Hepatocyte (in vitro differentiated cells): Measurements from ENCODE around the gene OR51B2. TPM values are rescaled to one million over a fixed set of nuclear protein-coding genes. Genes with fewer than 3 reads are reported as not detected.
"Not testable (repeated sequence)": the region's sequence is repeated elsewhere in the genome, so short reads cannot be mapped to it uniquely, and the experiment has no call there.

Source experiments
- DNase-seq: peaks from one replicate; pipeline ENCODE4 v3.0.0-alpha.2; 2016; ENCODE audit warnings: low spot score
- H2AFZ ChIP-seq: fragments of 200-600 bp; sonication (generic); 2 replicates; pipeline ENCODE4 v1.6.0; 2016; ENCODE audit warnings: antibody characterized with exemption, mild to moderate bottlenecking
- H3K27ac ChIP-seq: fragments of 200-600 bp; sonication (generic); 2 replicates; pipeline ENCODE4 v1.5.1; 2016; ENCODE audit warnings: mild to moderate bottlenecking
- H3K27me3 ChIP-seq: fragments of 200-600 bp; sonication (generic); 2 replicates; pipeline ENCODE4 v1.6.1; 2016
- H3K36me3 ChIP-seq: fragments of 200-600 bp; sonication (generic); replicated peaks from 2 replicates; pipeline ENCODE4 v1.5.1; 2016; ENCODE audit warnings: low read depth; ENCODE audit not compliant: insufficient read depth
- H3K4me1 ChIP-seq: fragments of 200-600 bp; sonication (generic); 2 replicates; pipeline ENCODE4 v1.5.1; 2016; ENCODE audit warnings: mild to moderate bottlenecking, moderate library complexity; ENCODE audit not compliant: insufficient read depth
- H3K4me2 ChIP-seq: fragments of 200-600 bp; sonication (generic); 2 replicates; pipeline ENCODE4 v1.6.0; 2016
- H3K4me3 ChIP-seq: fragments of 200-600 bp; sonication (generic); 2 replicates; pipeline ENCODE4 v1.5.1; 2016; ENCODE audit warnings: mild to moderate bottlenecking
- H3K79me2 ChIP-seq: fragments of 200-600 bp; sonication (generic); 2 replicates; pipeline ENCODE4 v1.6.0; 2017; ENCODE audit warnings: mild to moderate bottlenecking
- H3K9me2 ChIP-seq: fragments of 200-600 bp; sonication (generic); replicated peaks from 2 replicates; pipeline ENCODE4 v1.6.0; 2017; ENCODE audit warnings: mild to moderate bottlenecking; ENCODE audit not compliant: insufficient read depth
- H3K9me3 ChIP-seq: fragments of 200-600 bp; sonication (generic); 2 replicates; pipeline ENCODE4 v1.5.1; 2016; ENCODE audit warnings: low read depth, mild to moderate bottlenecking
- H4K20me1 ChIP-seq: fragments of 200-600 bp; sonication (generic); 2 replicates; pipeline ENCODE4 v1.6.0; 2016; ENCODE audit warnings: mild to moderate bottlenecking; ENCODE audit not compliant: insufficient read depth, poor library complexity, severe bottlenecking
- CTCF ChIP-seq: fragments of 200-600 bp; sonication (generic); IDR thresholded peaks from 2 replicates; pipeline ENCODE4 v1.5.1; 2016; ENCODE audit warnings: antibody characterized with exemption, mild to moderate bottlenecking; ENCODE audit not compliant: poor library complexity
- EZH2 ChIP-seq: fragments of 200-600 bp; sonication (generic); IDR thresholded peaks from 2 replicates; pipeline ENCODE4 v1.6.1; 2016; ENCODE audit warnings: antibody characterized with exemption, mild to moderate bottlenecking, borderline replicate concordance
- EZH2phosphoT487 ChIP-seq: fragments of 200-600 bp; sonication (generic); IDR thresholded peaks from one replicate; pipeline ENCODE4 v1.6.1; 2018; ENCODE audit warnings: antibody characterized with exemption, mild to moderate bottlenecking, low read depth, moderate library complexity; ENCODE audit not compliant: unreplicated experiment, severe bottlenecking
- WGBS: methylation state at CpG from one replicate; pipeline ENCODE4 v1.1.6; 2016; ENCODE audit warnings: low lambda C conversion rate; ENCODE audit errors: missing lambda C conversion rate; 5-methylcytosine and 5-hydroxymethylcytosine counted together
- polyA plus RNA-seq: library from polyadenylated mRNA; unstranded; fragments of >200 nt; fragmentation: Nextera tagmentation; extraction: Ambion mirVana; gene quantifications from 2 replicates; pipeline ENCODE4 v1.2.1, GENCODE V29; 2016
- total RNA-seq: library from RNA; depleted of rRNA; stranded (reverse); fragments of >200 nt; gene quantifications from 2 replicates; pipeline ENCODE4 v1.2.3, GENCODE V29; 2014

The OR51B2 gene
- total and polyA plus RNA-seq, 2 experiments from 2014 or later: not detected

GRCh38 chr11:5367448-5368074 is 43.5 kb upstream of the OR51B2 start:
- H3K27ac ChIP-seq: no peak overlapping the region
- no peak overlapping the region for H2AFZ ChIP-seq

DNA sequence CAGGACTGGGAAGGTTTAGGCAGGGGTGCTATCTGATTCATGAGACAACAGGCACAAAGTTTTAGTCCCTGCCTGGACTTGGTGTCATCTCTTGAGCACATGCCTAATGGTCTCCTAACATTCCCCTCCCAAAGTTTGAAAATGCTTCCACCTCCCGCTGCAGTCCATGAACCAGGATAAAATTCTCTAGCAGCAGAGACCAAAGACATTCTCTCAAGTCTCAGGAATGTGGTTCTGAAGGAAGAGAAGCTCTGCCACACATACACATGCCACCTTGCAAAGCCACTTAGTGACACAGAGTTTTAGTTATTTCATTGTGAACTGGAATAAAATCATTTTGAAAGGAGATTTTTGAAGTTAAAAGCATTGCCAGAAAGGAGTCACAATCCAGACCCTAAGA is 42.8 kb upstream of the OR51B2 start:
- Histone ChIP-seq H3K27me3 (no peaks in the 10 kb centered on the region), H3K4me3 (no peak overlapping the region), H3K79me2 (no peaks in the 10 kb centered on the region), H3K27ac (no peak overlapping the region), H2AFZ (no peak overlapping the region), H4K20me1 (no peaks in the 10 kb centered on the region), H3K4me1 (no peaks in the 10 kb centered on the region), H3K36me3 (no peaks in the 10 kb centered on the region), H3K9me3 (no peaks in the 10 kb centered on the region), H3K9me2 (no peaks in the 10 kb centered on the region), H3K4me2 (no peak overlapping the region)
- no peak for DNase-seq
- WGBS: 0% methylated on average over 1 of the region's 1 CpG
- TF ChIP-seq CTCF (no peak), EZH2phosphoT487 (no peak), EZH2 (no peak)

More at GRCh38 chr11:5367448-5368074, 43.5 kb upstream of the OR51B2 start:
- TF ChIP-seq EZH2: no peak
- TF ChIP-seq CTCF: no peak
- TF ChIP-seq EZH2phosphoT487: no peak
- Histone ChIP-seq H4K20me1 (no peaks in the 10 kb centered on the region), H3K36me3 (no peaks in the 10 kb centered on the region), H3K4me2 (no peak overlapping the region), H3K4me1 (no peaks in the 10 kb centered on the region), H3K27me3 (no peaks in the 10 kb centered on the region), H3K4me3 (no peak overlapping the region), H3K79me2 (no peaks in the 10 kb centered on the region), H3K9me2 (no peaks in the 10 kb centered on the region), H3K9me3 (no peaks in the 10 kb centered on the region)
- no peak for DNase-seq
- WGBS: 36% methylated on average over 2 of the region's 2 CpGs

DNA sequence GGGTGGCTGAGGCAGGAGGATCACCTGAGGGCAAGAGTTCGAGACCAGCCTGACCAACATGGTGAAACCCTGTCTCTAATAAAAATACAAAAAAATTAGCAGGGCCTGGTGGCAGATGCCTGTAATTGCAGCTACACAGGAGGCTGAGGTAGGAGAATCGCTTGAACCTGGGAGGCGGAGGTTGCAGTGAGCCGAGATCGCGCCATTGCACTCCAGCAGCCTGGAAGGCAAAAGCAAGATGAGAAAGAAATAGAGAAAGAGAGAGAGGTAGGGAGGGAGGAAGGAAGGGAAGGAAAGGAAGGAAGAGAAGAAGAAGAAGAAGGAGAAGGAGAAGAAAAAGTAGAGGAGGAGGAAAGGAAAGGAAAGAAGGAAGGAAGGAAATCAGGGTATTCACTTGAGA is 42.3 kb upstream of the OR51B2 start:
- H2AFZ ChIP-seq, H3K4me2 ChIP-seq, H3K27ac ChIP-seq, DNase-seq, H3K27me3 ChIP-seq, H3K36me3 ChIP-seq, H3K79me2 ChIP-seq, H4K20me1 ChIP-seq, H3K9me3 ChIP-seq, H3K4me1 ChIP-seq, H3K9me2 ChIP-seq, H3K4me3 ChIP-seq: not testable (repeated sequence)
- WGBS: 83% methylated on average over 6 of the region's 6 CpGs

DNA sequence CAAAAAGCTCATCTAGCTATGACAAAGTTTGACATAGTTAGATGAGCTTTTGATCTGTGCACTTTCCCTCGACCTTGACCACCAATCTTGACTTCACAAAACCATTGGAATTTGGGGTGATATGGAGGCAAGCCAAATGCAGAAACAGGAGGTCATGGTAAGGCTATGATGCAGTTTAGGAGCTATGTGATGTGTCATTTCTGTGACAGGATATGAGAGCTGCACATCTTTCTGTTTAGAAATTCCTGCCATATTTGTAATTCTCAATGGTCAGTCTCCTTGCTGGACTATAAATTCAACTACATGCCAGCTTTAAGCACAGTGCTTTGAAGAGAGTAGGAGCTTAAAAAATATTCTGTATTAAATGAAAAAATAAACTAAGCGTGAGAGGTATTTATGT is 40.1 kb upstream of the OR51B2 start:
- H3K79me2 ChIP-seq: no peaks in the 10 kb centered on the region
- H3K9me2 ChIP-seq: no peaks in the 10 kb centered on the region
- H3K27ac ChIP-seq: no peak overlapping the region
- WGBS: 65% methylated on average over 1 of the region's 2 CpGs
- H3K4me1 ChIP-seq: no peaks in the 10 kb centered on the region
- H3K9me3 ChIP-seq: no peaks in the 10 kb centered on the region
- TF ChIP-seq EZH2 (no peak), CTCF (no peak), EZH2phosphoT487 (no peak)
- no peaks in the 10 kb centered on the region for H3K27me3 ChIP-seq
- H3K4me2 ChIP-seq: no peak overlapping the region
- H4K20me1 ChIP-seq: no peaks in the 10 kb centered on the region
- no peaks in the 10 kb centered on the region for H3K36me3 ChIP-seq
- no peak overlapping the region for H3K4me3 ChIP-seq
- DNase-seq: no peak
- no peak overlapping the region for H2AFZ ChIP-seq
